GM19397 (cell line): ENCODE results near the gene TDRD12.

Experiments used
- ATAC-seq: cut with Tn5 transposase; IDR thresholded peaks from one replicate; pipeline ENCODE4 v1.9.1; 2021; ENCODE audit warnings: mild to moderate bottlenecking, moderate library complexity; ENCODE audit not compliant: unreplicated experiment

The TDRD12 gene

DNA sequence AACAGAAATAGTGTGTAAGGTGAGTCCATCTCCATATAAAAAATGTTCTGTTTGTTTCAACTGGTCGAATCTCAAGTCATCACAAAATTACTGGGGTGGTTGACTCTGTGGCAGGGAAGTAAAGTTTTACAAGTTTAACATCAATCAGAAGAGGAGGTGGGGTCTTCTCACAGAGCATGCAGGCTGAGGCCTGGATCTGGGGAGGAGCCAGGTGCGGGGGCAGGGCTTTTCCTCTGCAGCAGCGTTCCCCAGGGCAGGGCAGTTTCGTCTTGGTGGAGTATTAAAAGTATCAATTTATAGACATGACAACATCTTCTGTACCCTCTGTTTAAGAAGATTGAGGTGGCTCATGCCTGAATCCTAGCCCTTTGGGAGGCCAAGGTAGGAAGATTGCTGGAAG, 81.2 kb downstream of the TDRD12 start:
- ATAC-seq: no peak

DNA sequence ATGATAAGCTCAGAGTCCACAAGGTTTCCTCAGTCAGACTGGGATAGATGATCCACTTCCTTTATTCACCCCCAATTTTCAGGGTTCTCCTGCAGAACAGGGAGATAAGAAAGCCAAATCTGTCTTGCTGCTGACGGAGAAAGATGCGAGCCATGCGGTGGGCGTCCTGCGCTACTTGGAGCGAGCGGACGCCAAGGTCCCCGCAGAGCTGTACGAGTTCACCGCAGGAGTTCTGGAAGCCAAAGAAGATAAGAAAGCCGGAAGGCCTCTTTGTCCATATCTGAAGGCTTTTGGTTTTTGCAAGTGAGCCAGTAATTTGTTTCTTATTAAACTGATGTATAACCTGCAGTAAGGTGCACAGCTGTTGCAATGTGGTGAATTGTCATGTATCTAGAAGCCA, 83.3 kb downstream of the TDRD12 start:
- ATAC-seq: no peak

DNA sequence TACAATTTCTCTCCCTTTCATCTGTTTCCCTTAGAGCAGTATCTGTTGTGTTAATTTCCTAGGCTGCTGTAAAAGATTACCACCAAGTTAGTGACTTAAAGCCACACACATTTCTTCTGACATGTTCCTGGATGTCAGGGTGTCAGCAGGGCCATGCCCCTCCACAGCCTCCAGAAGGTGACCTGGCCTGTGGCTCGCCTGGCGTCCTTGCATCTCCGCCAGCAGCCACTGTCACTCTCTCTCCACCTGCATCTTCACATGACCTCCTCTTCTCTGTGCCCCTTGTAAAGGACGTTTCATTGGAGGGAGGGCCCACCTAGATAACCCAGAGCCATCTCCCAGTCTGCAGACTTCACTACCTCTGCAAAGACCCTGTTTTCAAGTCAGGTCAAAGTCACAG, 88.7 kb downstream of the TDRD12 start:
- ATAC-seq: no peak

DNA sequence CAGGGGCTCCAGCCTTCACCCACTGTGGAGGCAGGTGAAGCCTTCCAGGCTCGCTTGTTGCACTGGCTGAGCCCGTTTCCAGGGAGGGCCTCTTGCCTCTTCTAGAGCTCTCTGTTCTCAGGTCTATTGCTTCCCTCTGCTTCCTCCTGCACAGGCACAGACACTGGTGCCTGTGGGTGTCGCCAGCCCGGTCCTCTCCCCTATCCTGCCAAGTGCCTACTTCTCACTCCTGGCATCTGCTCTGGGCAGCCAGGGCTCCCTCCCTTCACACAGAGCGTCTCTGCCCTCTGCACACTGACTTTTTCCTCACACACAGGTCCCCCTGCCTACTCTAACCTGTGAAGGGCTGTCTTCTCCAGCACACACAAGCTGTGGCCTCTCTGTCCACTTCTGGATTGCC, 89.7 kb downstream of the TDRD12 start:
- no peak for ATAC-seq

DNA sequence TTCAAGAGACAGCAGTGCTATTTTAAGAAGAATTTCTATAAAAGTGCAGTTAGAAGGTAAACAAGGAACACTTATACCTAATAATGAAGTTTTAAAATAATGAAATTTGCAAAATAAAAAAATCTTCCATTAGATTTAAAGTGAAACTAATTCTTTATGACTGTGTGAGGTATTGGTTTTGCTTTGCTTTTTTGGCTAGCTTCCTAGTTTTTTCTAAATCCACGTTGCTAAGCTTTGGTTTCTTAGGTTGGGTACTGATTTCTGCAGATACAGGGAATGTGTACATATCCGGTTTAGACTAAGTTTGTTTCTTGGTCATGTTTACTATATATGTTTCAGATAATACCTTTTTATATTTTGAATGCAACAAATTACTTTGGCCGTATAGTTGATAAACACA, 90.2 kb downstream of the TDRD12 start:
- no peak for ATAC-seq

DNA sequence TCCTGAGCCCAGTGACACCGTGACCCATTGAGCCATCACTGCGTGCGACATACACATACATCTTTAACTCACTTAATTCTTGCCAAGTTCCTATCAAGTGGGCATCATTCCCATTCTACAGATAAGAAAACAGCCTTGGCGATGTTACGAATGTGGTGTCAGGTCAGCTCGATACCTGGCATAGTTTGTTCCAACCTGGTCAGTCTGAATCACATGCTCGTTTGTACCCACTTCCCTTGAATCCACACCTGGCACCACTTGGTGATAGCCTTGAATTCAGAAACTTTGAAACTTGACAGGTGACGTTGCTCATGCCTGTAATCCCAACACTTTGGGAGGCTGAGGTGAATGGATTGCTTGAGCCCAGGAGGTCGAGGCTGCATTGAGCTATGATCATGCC, 90.9 kb downstream of the TDRD12 start:
- no peak for ATAC-seq

DNA sequence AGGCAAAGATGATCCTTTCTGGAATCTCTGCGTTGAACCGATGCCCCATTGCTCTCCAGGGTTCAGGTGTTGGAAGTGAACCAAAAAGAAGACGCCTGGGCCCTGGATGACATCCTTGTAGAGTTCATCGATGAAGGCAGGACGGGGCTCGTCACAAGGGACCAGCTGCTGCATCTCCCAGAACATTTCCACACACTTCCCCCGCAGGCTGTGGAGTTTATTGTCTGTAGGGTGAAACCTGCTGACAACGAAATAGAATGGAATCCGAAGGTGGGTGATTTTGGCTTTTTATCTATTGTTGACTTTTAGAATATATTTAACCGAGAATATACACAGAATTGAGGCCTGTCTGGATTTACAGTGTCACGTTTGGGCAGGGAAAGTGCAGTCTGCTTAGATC, 91.6 kb downstream of the TDRD12 start:
- no peak for ATAC-seq

DNA sequence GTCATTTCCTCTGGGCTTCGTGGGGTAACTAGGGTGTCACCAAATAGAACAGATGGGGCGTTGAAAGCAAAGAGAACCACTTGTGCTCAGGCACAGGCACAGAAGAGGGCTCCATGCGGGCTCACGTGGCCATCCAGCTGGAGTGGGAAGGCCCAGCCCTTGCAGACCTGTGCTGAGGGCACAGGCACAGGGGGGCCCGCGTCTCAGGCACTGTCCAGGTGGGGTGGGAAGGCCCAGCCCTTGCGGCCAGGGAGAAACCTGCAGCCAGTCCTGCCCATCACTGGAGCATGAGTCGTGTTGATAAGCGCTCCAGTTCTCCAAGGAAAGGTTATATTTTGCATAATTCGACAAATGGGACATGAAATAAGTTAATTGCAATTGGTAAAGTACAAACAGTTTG, 92.5 kb downstream of the TDRD12 start:
- ATAC-seq: no peak

DNA sequence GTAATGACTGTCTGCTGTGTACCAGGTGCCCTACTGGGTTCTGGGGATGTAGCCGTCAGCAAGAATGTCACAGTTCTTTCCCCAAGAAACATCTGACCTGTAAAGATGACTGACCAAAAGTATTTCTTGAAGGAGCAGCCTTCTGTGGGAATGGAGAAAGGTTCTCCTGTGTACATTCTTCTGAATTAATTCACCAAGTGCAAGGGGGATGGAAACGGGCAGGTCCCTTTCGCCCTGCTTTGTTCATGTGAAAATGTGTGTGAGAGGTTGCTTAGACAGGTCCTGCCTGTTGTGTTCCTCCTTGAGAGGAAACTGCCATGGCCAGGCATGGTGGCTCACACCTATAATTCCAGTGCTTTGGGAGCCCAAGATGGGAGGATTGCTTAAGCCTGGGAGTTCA, 93.0 kb downstream of the TDRD12 start:
- no peak for ATAC-seq

DNA sequence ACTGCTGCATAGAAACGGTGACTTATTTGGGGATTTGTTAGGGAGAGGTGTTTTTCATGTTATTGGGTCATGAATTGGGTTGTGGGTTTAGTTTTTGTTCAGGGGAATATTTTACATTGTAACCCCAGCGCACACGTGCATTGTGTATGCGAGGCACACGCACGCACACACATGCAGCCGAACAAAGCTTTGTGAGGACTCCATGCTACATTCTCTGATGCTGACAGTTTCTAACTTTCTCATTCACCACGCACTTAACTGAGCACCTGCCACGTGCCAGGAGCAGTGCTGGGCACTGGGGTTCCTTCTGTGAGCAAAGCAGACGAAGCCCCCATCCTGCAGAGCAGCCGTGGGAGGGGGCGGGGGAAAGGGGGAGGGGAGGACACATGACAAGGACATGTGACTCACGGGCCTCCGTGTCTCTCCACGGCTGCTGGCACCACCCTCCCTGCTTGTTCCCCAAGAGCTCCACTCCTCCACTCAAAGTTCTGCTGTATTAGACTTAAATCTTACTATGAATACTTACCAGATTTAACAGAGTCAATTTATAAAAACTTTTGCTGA, 94.4 kb downstream of the TDRD12 start:
- ATAC-seq: no peak

DNA sequence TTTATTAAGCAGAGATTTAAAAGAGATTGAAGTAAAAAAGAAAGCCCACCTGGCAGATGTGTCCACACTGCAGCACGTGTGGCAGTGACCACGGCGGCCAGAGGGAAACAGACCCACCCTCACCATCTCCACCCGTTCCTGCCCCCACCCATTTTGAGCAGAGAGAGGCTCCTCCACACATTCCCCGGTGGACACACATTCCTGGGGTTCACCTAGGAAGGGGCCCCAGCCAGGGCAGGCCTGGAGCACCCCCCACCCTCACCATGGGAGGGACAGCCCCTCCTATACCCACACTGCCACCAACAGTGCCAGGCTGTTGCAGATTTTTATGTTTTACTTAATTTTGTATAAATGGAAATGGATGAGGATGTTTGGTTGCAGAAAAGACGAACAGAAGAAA, 95.1 kb downstream of the TDRD12 start:
- no peak for ATAC-seq

DNA sequence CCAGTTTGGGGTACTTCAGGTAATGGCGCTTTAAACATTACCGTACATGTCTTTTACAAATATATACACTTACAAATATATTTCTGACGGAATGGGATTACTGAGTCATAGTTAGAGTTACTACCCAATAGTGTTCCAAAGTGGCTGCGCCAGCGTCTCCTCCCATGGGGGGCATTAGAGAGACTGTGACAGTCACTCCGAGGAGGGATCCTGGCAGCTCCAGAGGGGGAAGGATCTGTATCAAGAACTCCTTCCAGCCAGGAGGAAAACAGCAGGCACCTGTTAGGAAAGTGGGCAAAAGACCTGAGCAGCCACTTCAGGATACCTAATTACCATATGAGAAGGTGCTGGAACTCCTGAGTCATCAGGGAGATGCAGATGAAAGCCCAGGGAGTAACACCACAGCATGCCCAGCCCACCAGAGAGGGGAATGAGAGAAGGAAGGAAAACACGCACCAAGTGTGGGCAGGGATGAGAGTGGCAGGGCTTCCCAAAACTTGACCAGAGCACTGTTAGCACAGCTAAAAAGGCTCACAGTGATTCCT, 97.1 kb downstream of the TDRD12 start:
- no peak for ATAC-seq

DNA sequence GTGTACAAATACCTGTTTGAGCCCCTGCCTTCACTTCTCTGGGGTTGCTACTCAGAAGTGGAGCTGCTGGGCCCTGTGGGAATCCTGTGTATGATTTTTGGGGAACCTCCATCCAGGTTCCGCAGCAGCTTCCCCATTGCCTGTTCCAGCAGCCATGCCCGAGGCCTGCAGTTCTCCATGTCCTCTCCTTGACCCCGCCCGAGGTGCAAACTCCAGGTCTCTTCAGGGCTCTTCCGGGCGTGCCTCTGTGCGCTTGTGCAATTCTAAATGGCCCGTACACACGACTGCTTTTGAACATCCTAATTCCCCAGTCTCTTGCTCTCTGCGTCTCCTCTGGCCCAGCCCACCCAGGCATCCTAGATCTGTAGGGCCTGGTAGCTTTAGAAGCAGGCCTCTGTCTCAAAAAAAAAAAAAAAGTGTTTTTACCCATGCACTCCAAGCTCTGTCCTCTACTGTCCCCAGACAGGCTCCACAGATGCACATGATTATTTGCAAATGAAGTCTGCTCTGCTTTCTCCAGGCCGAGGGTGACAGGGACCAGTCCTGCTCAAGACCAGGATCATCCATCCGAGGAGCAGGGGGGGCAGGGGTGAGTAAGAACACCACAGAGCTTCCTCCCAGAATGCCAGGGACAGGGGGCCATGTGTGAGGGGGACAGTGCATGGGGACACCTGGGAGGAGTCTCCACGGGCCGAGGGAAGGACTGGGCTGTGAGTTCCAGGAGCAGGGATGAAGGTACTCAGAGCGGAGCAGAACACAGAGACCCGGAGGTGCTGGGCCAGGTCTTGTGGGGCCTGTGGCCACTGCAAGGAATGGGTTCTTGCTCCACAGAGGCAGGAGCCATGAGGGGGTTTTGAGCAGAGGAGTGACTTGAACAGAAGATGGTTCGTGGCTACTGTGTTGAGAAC, 98.3 kb downstream of the TDRD12 start:
- no peak for ATAC-seq

DNA sequence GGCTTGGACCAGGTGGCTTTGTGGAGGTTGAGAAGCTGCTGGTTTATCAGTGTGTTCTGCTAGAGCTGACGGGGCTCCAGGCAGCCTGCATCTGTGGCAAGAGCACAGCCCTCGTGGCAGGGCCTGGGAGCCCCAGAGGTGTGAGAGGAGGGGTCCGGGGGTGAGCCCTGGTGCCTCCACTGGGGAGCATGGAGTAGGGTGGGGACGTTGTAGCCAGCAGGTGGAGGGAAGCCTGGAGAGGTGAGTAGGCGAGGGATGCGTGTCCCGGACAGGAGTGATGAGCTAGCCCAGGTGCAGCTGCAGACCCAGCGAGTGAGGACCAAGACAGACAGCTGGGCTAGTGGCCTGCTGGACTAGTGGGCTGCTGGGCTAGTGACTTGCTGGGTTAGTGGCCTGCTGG, 99.0 kb downstream of the TDRD12 start:
- ATAC-seq: no peak

DNA sequence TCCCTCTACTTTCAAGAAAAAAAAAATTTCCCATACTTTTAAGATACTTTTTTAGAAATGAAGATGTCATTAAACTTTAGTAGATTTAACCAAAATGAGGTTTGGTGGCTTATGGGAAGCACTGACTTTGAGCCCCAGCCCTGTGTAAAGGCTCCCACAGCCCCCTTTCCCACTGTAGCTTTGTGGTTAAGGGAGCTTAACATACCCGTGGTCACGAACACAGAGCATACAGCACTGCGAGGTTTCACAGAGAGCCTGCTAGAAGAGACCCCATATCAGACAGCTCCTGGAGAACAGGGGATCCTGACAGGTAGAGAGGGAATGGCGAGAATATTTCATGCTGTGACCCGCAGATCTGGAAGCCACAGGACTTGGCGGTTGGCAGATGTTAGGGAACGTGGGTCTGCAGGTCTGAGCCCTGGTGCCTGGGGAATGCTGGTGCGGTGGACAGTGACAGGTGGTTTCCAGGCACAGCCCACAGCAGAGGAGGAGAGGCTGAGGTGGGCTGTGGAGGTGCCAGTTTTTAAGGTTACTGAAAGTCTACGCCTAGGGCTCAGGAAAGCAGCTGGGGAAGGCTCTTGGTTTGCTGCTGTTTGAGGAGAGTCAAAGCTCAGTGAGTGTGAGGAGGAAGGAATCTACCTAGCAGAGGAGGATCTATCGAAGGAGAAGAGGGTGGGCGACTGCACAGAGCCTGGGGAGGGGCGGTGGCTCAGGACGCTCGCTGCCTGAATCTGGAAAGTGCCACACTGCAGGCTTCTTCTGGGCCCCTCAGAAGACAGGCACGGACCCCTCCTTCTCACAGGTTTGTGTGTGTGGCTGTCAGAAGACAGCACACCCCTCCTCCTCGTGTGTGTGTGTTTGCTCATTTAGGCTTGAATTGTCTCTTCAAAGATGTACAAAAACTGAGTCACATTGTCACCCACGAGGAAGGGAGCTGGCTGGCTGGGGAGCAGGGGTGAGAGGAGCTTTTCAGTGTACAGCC, 100.1 kb downstream of the TDRD12 start:
- ATAC-seq: no peak

DNA sequence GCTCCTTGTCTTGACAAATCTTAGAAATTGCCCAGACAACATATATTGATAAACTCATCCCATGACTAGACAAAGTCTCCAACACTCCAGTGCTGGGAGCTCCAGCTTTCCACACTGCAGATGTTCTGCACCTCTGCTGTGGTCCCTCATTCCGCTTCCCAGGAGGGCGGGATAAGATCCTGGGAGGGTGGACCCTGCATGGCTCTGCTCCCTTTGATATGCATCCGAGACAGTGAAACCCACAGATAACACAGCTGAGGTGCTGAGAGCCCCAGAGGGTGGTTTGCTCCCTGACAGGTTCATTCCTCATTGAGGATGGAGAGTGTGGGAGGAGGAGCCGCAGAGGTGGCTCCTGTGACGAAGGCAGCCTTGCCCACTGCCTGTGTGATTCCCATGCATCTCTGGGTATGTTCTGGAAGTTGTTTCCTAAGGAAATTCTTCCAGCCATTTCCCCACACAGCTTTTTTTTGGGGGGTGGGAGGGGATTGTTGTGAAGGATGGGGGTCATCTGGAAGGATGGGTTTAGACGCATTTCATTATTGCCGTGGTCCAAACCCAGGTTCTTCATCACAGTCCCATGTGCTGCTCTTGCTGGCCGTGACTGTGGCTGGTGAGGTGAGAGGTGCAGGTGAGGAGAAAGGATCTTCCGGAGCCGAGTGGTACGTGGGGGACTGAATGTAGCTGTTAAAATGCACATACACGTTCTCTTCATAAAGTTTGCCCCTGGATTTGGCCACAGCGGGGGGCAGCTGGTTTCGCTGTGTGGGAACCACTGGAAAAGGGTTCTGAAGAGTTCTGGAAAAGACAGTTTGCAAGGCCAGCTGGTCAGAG, 103.6 kb downstream of the TDRD12 start:
- no peak for ATAC-seq

DNA sequence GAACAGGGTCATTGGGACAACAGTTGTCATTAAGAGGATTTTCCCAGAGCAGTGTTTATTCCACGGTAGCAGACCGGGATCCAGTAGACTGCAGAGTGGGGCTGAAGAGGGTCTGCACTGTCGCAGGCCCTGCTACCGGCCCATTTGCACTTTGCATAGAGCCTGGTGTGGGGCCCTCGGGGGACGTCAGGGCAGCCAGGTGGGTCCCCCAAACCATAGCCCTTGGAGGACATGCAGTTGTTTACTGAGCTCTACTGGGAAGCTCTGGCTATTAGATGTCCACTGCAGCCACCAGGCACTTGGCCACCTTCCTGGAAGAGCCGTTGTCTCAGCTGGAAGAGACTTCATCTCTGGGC, 104.2 kb downstream of the TDRD12 start:
- ATAC-seq: no peak

DNA sequence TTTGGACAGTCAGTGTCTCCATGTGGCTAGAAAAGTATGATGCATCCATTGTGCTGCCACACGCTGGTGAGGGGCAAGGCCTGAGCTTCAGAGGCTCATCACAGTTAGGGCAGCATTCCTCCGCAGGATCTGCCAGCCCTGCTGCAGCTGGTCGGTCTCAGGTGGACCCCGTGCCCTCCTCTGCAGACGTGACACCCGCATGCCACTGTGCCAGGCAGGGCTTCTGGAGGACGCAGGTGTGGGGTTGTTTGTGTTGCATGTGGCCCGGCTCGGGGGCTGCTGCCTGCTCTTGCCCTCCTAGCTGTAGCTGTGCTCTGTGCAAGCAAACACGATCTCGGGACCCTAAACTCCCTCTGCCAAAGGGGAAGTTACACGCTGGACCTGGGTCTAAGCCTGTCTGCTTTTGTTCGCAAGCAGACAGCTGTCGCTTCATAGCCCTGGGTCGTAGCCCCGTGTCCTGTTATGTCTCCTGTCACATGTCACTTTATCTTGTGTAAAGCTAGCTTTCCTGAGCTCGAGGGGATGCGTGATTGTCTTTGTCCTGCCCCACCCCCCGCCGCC, 104.7 kb downstream of the TDRD12 start:
- no peak for ATAC-seq

DNA sequence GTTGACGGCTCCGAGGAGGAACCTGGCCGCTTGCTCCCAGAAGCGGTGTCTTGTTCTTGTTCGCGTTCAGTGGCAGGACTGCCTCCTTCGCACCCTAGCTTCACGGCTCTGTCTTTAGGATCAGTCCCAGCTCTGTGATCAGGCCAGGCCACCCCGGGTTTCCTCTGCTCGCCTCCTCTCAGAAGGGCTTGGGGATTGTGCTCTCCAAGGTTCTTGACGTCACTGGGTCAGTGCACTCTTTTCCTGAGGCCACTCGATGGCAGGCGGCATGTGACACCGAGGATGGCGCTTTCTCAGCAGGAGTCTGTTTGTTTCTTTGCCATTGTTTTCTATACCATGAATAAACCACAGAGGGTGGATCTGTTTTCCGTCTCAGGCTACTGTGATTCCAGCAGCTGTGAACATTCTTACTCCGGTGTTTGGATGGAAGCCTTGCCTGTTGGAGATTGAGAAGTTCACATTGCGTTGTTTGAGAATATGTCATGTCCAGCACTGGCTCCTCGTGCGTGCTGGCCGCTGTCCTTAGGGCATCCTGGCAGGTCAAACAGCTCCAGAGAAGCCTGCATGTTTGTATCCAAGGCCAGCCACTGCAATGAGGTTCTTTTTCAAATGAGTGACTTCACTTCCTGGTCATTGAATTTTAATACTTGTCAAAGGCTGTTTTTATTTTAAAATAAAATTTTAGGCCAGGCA, 105.5 kb downstream of the TDRD12 start:
- ATAC-seq: no peak

DNA sequence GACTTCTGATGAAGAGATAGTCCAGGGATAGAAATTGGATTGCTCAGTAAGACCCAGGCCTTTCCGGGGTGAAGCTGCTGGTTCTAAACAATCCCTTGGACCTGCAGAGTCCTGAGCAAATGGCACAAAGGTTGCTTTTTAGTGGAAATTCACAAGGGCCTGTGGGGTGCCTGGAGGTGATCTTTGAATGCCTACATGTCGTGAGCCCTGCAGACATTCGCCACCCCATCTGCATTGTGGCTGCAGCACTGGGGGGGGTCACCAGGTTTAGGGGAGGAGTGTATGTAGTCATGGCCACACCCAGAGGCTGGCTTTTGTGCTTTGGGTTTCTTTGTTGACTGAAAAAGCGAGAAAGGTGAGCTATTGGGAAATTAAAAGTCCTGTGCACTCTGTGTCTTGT, 108.6 kb downstream of the TDRD12 start:
- ATAC-seq: no peak
